Psoas muscle (tissue), 8 donors: ENCODE data around the gene ACADS. TPM values are rescaled to one million over a fixed set of nuclear protein-coding genes. Genes with fewer than 3 reads are reported as not detected.

Experiments used
- ATAC-seq, 4 donors: fragments of 200-7000 bp; cut with Tn5 transposase; one replicate each; pipeline ENCODE4 v1.9.1; 2020; ENCODE audit warnings: moderate library complexity in 3 of 4, mild to moderate bottlenecking in 2 of 4
- DNase-seq, 2 donors: peaks; one replicate each; pipeline ENCODE4 v3.0.0-alpha.2; 2020
- H3K27ac ChIP-seq: fragments of 200-600 bp; one replicate; pipeline ENCODE4 v1.8.0; 2022
- H3K27me3 ChIP-seq, 3 donors: fragments of 200-600 bp in 1 of 3; one replicate each; pipeline versions ENCODE4 v1.6.1 to v1.8.0; 2013 to 2022; ENCODE audit warnings: low read length in 2 of 3, mild to moderate bottlenecking in 2 of 3, moderate library complexity in 1 of 3; ENCODE audit not compliant: insufficient read depth in 3 of 3
- H3K36me3 ChIP-seq, 2 donors: fragments of 200-600 bp in 1 of 2; one replicate each; pipeline versions ENCODE4 v1.6.1 to v1.8.0; 2013 to 2022; ENCODE audit warnings: low read depth in 1 of 2, mild to moderate bottlenecking in 1 of 2, moderate library complexity in 1 of 2; ENCODE audit not compliant: insufficient read depth in 1 of 2
- H3K4me1 ChIP-seq: fragments of 200-600 bp; one replicate; pipeline ENCODE4 v1.8.0; 2022
- H3K4me3 ChIP-seq: fragments of 200-600 bp; one replicate; pipeline ENCODE4 v1.8.0; 2022; ENCODE audit warnings: mild to moderate bottlenecking
- H3K9me3 ChIP-seq: fragments of 200-600 bp; one replicate; pipeline ENCODE4 v1.8.0; 2022
- WGBS, 3 donors: extraction: QIAGEN DNeasy Blood & Tissue Kit; methylation state at CpG; one replicate each; pipeline versions ENCODE4 v1.1.6 to v1.1.7; 2013; 5-methylcytosine and 5-hydroxymethylcytosine counted together
- intact Hi-C, 2 donors: fragments of 100-400 bp; cut with DNase I; formaldehyde crosslinking; loops; one replicate each; pipeline versions ENCODE4 v1.11.0 to v1.14.2; 2022
- polyA plus RNA-seq, 3 donors: library from polyadenylated mRNA; stranded (reverse); fragments of 200-250 nt; gene quantifications; one replicate each; pipeline ENCODE4 v1.2.3, GENCODE V29; 2013
- total RNA-seq, 4 donors: library from RNA; stranded (reverse); fragmentation: NEBNext Ultra II Directional in 2 of 4; extraction: Animal tissue kit (Norgen Biotek cat#: 25700) in 2 of 4; gene quantifications; one replicate each; pipeline versions ENCODE4 v1.2.1 to v1.2.4, GENCODE V29; 2021 to 2023
- TF ChIP-seq, protein P1 (sequence below): fragments of 200-600 bp; IDR thresholded peaks from one replicate; pipeline ENCODE4 v1.8.0; 2022; ENCODE audit warnings: antibody characterized with exemption
- donor health status: healthy with polysubstance abuse.
- donor health status: DM: no; HTN: no; CAD: no; lungs with moderate emphysema.
- donor health status: Bipolar disorder and iron deficiency.
- donor health status: healthy.
- donor health status: DM: yes; HTN: yes; CAD: no.
- donor health status: DM: no; HTN: no; CAD: no.
- donor health status: DM: no; HTN: no; CAD: no.
- donor health status: DM: yes; HTN: yes; CAD: no.

ACADS gene
- total and polyA plus RNA-seq, 7 donors = 81.9 to 120 (median 106) TPM

DNA sequence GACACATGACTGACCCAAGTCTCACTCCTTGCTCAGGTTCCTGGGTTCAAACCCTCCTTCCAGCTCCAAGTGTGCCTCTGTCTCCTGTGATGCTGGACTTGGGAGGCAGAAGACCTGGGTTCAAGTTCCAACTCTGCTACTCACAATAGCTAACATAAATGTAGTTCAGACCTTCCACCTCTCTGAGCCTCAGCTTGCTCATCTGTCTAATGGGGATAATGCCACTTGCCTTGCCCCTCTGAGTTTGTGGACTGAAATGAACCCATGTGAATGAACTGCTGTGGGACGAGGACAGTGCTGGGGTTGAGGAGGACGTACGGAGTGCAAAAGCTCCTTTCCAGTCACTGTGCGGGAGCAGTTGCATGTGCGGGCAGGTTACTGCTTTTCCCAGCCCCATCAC is 40.9 kb downstream of the ACADS start:
- ATAC-seq = no peak
- peaks cover 10% of the 10 kb centered on the region for H3K4me1 ChIP-seq
- no peaks in the 10 kb centered on the region for H3K27me3 ChIP-seq
- H3K9me3 ChIP-seq = no peaks in the 10 kb centered on the region
- intact Hi-C loops = loop anchor here in 1 of 2 donors (10.0 kb wide), 1 partner anchor 68 kb away; no protein-coding TSS in a partner anchor
- H3K4me3 ChIP-seq = no peak overlapping the region
- TF ChIP-seq, protein P1, sequence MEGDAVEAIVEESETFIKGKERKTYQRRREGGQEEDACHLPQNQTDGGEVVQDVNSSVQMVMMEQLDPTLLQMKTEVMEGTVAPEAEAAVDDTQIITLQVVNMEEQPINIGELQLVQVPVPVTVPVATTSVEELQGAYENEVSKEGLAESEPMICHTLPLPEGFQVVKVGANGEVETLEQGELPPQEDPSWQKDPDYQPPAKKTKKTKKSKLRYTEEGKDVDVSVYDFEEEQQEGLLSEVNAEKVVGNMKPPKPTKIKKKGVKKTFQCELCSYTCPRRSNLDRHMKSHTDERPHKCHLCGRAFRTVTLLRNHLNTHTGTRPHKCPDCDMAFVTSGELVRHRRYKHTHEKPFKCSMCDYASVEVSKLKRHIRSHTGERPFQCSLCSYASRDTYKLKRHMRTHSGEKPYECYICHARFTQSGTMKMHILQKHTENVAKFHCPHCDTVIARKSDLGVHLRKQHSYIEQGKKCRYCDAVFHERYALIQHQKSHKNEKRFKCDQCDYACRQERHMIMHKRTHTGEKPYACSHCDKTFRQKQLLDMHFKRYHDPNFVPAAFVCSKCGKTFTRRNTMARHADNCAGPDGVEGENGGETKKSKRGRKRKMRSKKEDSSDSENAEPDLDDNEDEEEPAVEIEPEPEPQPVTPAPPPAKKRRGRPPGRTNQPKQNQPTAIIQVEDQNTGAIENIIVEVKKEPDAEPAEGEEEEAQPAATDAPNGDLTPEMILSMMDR = no peak
- H3K27ac ChIP-seq = no peak overlapping the region
- no peak for DNase-seq
- H3K36me3 ChIP-seq = peaks cover 9 to 79% of the 10 kb centered on the region in 2 donors
- WGBS, 3 donors = 77 to 91% (median 88%) methylated on average over 5 of the region's 5 CpGs

DNA sequence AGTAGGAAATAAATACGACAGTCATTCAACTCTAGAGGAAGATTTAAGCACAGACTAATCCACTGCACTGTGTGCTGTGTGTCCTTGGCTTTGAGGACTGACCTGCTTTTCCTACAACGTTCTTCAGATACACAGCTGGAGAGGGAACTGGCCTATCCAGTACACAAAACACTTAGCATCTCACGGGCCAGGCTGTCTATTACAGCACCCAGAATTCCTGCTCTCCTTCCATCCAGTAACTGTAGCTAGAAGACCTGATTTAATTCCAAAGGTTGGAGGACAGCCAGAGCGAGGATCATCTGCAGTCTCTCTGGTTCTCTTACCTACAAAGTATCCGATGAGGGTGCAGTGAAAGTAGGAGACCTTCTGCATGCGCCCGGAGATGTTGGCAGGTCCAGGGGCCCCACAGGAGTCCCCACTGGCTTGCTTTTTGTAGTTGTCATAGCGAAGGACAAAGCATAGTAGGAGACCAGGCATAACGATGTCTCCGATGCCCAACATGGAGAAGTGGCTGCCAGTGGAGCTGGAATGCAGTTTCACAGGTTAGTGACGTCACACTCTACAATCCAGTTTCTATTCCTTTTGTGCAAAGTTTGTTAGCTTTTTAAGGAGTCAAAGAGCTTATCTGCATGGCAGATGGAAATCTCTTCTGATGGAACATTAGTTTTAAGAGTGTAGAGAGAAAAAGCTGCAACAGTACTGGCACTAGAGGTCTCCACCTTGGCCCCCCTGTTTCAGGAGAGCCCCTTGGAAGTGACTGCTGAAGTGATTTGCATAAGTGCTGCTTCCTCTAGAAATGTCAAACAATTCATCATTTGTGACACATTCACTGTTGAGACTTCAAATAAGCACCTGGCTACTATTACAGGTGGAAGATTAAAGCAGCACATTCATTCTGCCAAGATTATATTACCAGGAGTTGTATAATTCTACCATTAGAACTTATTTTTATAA is 41.7 kb downstream of the ACADS start:
- Histone ChIP-seq H3K4me3 (no peak overlapping the region), H3K4me1 (peaks cover 2% of the 10 kb centered on the region), H3K9me3 (no peaks in the 10 kb centered on the region), H3K36me3 (peaks cover 9 to 83% of the 10 kb centered on the region in 2 donors), H3K27ac (no peak overlapping the region), H3K27me3 (no peaks in the 10 kb centered on the region)
- 67 to 81% (median 72%) methylated on average over 11 of the region's 11 CpGs for WGBS, 3 donors
- TF ChIP-seq, protein P1 = no peak
- intact Hi-C loops = loop anchor here in 1 of 2 donors (10.0 kb wide), 1 partner anchor 67 kb away; no protein-coding TSS in a partner anchor
- ATAC-seq = peak in 1 of 4 donors; percentile 20
- DNase-seq = no peak

DNA sequence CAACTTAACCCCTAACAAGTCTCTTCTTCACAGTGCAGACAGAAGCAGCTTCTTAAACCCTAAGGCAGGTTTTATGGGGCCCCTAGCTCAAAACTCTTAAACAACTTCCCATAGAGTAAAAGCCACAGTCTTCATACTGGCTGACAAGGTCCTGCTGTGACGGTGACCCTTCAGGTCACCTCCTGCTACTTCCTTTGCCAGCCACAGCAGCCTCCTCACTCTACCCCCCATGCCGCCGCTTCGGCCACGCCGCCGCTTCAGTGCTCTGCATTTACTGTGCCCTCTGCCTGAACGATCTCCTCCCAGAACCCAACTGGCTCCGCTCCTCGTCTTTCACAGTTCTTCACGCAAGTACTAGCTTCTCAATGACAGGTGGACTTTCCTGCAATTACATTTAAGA is 45.5 kb downstream of the ACADS start:
- intact Hi-C loops = no loop called here
- DNase-seq = no peak
- no peak overlapping the region for H3K27ac ChIP-seq
- peaks cover 23% of the 10 kb centered on the region for H3K4me1 ChIP-seq
- peaks cover 6 to 57% of the 10 kb centered on the region in 2 donors for H3K36me3 ChIP-seq
- no peaks in the 10 kb centered on the region for H3K9me3 ChIP-seq
- ATAC-seq = no peak
- no peaks in the 10 kb centered on the region for H3K27me3 ChIP-seq
- no peak overlapping the region for H3K4me3 ChIP-seq
- TF ChIP-seq, protein P1 = no peak
- 84 to 86% (median 84%) methylated on average over 11 of the region's 11 CpGs for WGBS, 3 donors

DNA sequence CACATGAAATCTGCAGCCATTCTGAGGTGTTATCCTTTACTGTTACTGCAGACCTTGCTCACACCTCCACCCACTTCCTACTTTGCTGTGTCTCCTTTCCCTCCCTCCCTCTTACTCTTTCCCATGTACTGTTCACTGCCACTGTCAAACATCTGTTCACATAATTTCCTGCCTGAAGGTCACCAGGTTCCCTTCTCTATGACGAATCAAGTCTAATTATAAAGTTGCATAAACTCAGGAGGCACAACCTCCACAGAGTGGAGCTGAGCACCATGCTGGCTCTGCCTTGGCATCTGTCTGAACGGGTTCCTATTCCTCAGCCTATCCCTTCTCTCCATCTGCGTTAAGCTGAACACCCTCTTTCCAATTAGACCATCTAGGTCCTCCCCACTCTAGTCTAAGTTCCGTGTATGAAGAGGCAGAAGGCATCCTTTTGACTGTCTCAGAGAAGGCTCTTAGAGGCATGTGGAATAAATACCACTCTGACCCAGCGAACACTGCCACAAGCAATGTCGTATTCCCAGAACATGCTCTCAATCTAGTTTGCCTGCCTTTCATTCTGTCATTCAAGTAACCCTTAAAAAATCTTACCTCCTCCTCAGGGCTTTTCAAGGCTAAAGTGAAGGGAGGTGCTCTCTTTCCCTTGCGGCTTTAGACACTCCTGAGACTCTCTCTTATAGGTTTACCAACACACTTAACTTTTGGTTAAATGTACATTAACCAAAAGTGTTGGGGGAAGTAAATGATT is 48.7 kb downstream of the ACADS start:
- WGBS, 3 donors = 61 to 64% (median 61%) methylated on average over 7 of the region's 7 CpGs
- intact Hi-C loops = no loop called here
- no peak for DNase-seq
- Histone ChIP-seq H3K4me1 (peaks cover 25% of the 10 kb centered on the region), H3K27me3 (no peaks in the 10 kb centered on the region), H3K4me3 (no peak overlapping the region), H3K36me3 (peaks cover 0 to 38% of the 10 kb centered on the region in 2 donors), H3K27ac (peak overlapping the region; percentile 68), H3K9me3 (no peaks in the 10 kb centered on the region)
- peak; percentile 88 to 96 (median 92) for ATAC-seq
- TF ChIP-seq, protein P1 = no peak
